NT2/D1 (cell line): Measurements from ENCODE around the gene TMPRSS4.

ENCODE experiments used
- YY1 ChIP-seq: IDR thresholded peaks from 2 replicates; pipeline ENCODE4 v1.6.1; 2011; ENCODE audit not compliant: insufficient read length, insufficient read depth
- ZNF274 ChIP-seq: IDR thresholded peaks from 2 replicates; pipeline ENCODE4 v1.6.1; 2011; ENCODE audit warnings: mild to moderate bottlenecking, low read depth, low read length

DNA sequence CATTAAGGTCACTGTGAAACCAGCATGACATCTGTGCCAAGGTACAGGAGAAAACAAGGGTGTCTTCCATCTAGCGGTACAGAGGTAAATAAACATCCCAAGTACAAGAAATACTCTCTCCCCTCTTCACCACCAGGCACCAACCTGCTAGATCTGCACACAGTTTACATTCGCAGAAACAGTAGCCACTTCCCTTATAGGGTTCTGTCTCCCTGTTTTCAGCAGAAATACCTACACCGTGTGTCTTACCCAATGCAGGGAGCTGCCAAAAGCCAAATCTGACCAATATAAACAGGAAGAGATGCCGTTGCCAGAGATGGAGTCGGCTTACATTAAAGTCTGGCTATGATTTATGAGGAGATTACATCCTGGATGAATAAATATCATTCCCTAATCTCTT lies 74.6 kb downstream of the TMPRSS4 start:
- no peak for TF ChIP-seq ZNF274
- no peak for TF ChIP-seq YY1
